Skeletal muscle tissue (tissue), 4 donors: ENCODE data around the gene PHRF1. TPM values are rescaled to one million over a fixed set of nuclear protein-coding genes. Genes with fewer than 3 reads are reported as not detected.

Source experiments
- H3K27ac ChIP-seq: one replicate; pipeline ENCODE4 v1.7.0; 2013; ENCODE audit warnings: mild to moderate bottlenecking, low read depth, low read length, inconsistent platforms
- H3K27me3 ChIP-seq, 3 donors: one replicate each; pipeline ENCODE4 v1.7.0; 2013; ENCODE audit warnings: low read length in 3 of 3; ENCODE audit not compliant: control insufficient read depth in 3 of 3, insufficient read depth in 3 of 3
- H3K36me3 ChIP-seq, 3 donors: one replicate each; pipeline ENCODE4 v1.7.0; 2013; ENCODE audit warnings: low read length in 3 of 3; ENCODE audit not compliant: control insufficient read depth in 3 of 3, insufficient read depth in 3 of 3
- H3K4me1 ChIP-seq, 3 donors: one replicate each; pipeline ENCODE4 v1.7.0; 2013; ENCODE audit warnings: low read length in 3 of 3, mild to moderate bottlenecking in 3 of 3; ENCODE audit not compliant: control insufficient read depth in 3 of 3, insufficient read depth in 3 of 3
- H3K4me3 ChIP-seq, 3 donors: one replicate each; pipeline ENCODE4 v1.7.0; 2013; ENCODE audit warnings: low read length in 3 of 3
- H3K9ac ChIP-seq, 3 donors: one replicate each; pipeline ENCODE4 v1.7.0; 2013; ENCODE audit warnings: low read length in 3 of 3, mild to moderate bottlenecking in 3 of 3, moderate library complexity in 2 of 3, low read depth in 1 of 3
- H3K9me3 ChIP-seq, 3 donors: one replicate each; pipeline ENCODE4 v1.7.0; 2013; ENCODE audit warnings: low read length in 3 of 3; ENCODE audit not compliant: control insufficient read depth in 3 of 3
- total RNA-seq: library from RNA; depleted of rRNA; stranded (reverse); fragments of >200 nt; gene quantifications from one replicate; pipeline ENCODE4 v1.2.3, GENCODE V29; 2014
- donor health status: Osteomylitis.

PHRF1 gene
- total RNA-seq, 1 donor from 2014 or later = 21.9 TPM

DNA sequence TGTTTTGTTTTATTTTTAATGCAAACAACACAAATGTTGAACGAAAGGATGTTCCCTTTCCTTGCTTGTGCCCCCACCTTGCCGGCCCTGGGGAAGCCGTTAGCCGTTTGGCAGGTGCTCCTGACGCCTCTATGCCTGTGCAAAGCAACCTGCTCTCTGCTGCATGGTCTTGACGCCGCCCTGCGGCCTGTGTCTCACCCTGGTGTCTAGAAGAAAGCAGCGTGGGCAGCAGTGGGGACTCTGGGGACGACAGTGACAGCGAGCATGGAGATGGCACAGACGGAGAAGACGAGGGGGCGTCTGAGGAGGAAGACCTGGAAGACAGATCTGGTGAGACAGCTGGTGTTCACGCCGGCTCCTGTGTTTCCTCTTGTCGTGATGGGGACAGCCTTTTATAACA is 5.5 kb downstream of the PHRF1 start:
- Histone ChIP-seq H3K4me1 (peaks cover 39 to 45% (median 39%) of the 10 kb centered on the region in 3 donors), H3K9me3 (no peaks in the 10 kb centered on the region), H3K36me3 (peaks cover 22 to 27% (median 25%) of the 10 kb centered on the region in 3 donors), H3K9ac (no peak overlapping the region), H3K27me3 (no peaks in the 10 kb centered on the region), H3K27ac (no peak overlapping the region), H3K4me3 (no peak overlapping the region)

DNA sequence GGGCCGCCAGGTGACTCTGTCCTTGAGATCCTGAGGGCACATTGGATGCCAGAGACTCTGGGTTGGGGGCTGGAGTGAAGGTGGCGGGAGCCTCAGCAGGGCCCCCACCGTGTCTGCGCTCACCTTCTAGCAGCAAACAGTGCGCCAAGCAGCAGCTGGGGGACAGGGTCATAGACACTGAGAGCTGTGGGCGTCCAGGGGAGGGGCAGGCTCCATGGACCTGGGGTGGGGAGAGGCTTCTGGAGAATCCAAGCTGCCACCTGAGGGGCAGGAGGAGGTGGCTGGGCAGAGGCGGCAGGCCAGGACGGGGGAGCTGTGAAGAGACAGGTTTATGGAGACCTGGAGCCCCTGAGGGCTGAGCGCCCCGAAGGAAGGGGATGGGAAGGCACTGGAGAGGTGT is 8.0 kb downstream of the PHRF1 start:
- Histone ChIP-seq H3K9ac (no peak overlapping the region), H3K36me3 (peaks cover 37 to 42% (median 41%) of the 10 kb centered on the region in 3 donors), H3K27me3 (no peaks in the 10 kb centered on the region), H3K27ac (no peak overlapping the region), H3K9me3 (no peaks in the 10 kb centered on the region), H3K4me1 (peaks cover 15 to 20% (median 16%) of the 10 kb centered on the region in 3 donors), H3K4me3 (no peak overlapping the region)

DNA sequence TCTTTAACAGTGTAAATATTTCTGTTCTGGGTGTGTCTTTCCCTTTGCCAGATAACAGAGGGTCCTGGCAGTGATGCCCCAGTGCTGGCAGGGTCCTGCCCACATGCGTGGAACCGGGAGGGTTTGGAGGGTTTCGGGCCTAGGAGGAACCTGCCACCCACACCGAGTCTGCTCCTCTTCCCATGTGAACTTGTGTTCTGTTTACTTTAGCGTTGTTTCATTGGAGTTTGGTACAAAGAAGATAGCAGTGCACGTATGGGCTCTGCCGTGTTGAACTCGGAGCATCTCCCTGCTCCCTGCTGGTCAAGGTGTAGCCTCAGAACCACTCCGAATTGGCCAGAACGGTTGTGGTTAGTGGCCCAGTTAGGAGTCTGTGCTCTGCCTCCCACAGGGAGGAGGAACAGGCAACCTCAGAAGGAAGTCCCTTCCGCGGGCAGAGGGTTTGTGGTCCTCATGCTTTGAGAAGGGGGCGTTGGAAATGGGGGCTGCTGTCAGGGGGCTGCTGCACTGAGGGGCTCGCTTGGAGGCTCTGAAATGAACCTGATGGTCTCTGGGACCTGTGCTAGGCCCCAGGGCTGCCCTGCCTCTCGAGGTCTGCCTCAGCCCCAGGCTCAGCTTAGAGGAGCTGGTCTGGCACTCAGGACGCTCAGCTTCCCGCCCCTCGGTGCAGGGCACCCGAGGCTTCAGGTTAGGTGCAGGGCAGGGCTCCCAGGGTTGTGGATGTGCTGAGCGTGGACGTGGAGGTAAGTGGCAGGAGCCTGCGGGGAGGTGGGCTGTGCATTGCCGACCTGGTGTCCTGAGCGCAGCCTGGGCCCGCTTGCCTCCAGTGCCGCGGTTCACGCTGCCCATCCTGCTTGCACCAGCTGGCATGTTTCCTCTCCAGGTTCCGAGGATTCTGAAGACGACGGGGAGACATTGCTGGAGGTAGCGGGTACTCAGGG is 10.4 kb downstream of the PHRF1 start:
- no peak overlapping the region for H3K4me3 ChIP-seq
- H3K27ac ChIP-seq = no peak overlapping the region
- H3K36me3 ChIP-seq = peaks cover 52 to 56% (median 56%) of the 10 kb centered on the region in 3 donors

DNA sequence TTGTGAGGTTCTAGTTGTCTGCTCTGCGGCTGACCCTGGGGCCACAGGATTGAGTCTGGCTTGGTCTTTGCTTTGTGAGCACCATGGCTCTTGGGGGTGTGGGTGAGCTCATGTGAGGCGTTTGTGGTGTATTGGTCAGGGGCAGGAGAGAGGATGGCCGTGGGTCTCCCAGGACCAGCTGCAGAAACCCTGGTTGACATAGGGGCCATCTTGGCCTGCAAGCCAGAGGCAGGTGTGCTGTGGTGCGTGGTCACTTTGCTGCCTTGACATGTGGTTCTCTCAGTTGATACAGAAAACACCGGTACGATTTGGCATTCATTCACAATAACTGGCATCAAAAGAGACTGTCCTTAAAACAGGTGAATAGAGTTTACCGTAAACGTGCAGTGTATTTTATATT is 11.3 kb downstream of the PHRF1 start:
- peaks cover 49 to 58% (median 54%) of the 10 kb centered on the region in 3 donors for H3K36me3 ChIP-seq
- H3K27ac ChIP-seq = no peak overlapping the region
- no peaks in the 10 kb centered on the region for H3K9me3 ChIP-seq
- no peaks in the 10 kb centered on the region for H3K4me1 ChIP-seq
- H3K4me3 ChIP-seq = no peak overlapping the region
- no peak overlapping the region for H3K9ac ChIP-seq
- H3K27me3 ChIP-seq = no peaks in the 10 kb centered on the region

More for the DNA sequence above, 10.4 kb downstream of the PHRF1 start:
- no peaks in the 10 kb centered on the region for H3K9me3 ChIP-seq
- no peak overlapping the region for H3K9ac ChIP-seq
- no peaks in the 10 kb centered on the region for H3K27me3 ChIP-seq
- H3K4me1 ChIP-seq = peaks cover 0 to 1% (median 0%) of the 10 kb centered on the region in 3 donors

DNA sequence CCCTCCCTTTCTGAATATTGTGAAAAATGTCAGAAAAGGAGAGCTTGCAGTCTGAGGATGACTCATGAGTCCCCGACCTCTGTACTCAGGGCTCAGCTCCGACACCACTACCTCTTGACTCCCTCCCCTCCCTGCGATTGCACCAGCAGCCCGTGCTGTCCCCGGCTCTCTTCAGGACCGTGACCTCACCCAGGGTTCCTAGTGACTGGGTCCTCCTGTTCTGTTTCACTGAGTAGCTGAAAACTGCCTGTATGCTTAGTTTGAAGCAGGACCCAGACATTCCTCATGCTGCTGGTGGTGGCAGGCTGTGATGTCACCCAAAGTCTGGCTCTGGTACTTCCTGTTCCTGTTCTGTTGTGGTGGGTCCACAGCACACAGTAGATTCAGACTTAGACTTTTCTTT is 11.7 kb downstream of the PHRF1 start:
- peaks cover 53 to 62% (median 59%) of the 10 kb centered on the region in 3 donors for H3K36me3 ChIP-seq
- H3K27ac ChIP-seq = no peak overlapping the region
- no peak overlapping the region for H3K4me3 ChIP-seq
- H3K9ac ChIP-seq = no peak overlapping the region
- no peaks in the 10 kb centered on the region for H3K27me3 ChIP-seq
- no peaks in the 10 kb centered on the region for H3K4me1 ChIP-seq
- no peaks in the 10 kb centered on the region for H3K9me3 ChIP-seq

DNA sequence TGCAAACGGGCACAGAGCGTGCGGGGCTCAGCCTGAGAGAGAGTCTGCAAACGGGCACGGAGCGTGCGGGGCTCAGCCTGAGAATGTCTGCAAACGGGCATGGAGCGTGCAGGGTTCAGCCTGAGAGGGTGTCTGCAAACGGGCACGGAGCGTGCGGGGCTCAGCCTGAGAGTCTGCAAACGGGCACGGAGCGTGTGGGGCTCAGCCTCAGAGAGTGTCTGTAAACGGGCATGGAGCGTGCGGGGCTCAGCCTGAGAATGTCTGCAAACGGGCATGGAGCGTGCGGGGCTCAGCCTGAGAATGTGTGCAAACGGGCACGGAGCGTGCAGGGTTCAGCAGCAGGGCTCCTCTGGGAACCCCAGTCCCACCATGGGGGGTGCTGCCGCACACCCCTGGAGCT is 13.5 kb downstream of the PHRF1 start:
- Histone ChIP-seq H3K27me3 (no peaks in the 10 kb centered on the region), H3K4me3 (no peak overlapping the region), H3K4me1 (no peaks in the 10 kb centered on the region), H3K9me3 (no peaks in the 10 kb centered on the region), H3K27ac (no peak overlapping the region), H3K9ac (no peak overlapping the region), H3K36me3 (peaks cover 57 to 69% (median 62%) of the 10 kb centered on the region in 3 donors)

DNA sequence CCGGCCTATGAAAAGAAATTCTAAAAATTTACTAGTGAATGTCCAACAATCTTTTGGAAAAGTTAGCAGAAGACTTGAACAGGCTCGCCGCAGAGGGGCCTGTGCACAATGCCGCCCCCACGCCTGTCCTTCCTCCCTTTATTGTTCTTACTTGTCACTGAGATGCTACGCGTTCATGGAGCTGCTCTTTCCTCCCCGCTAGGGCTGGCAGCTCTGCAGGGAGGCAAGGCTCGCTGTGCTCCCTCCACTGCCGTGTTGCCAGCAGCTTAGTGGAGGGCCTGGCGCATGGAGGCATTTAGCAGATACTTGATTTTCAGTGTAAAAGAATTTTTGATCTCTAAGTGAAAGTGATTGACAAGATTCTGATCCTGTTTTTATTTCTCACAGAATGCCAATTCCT is 14.7 kb downstream of the PHRF1 start:
- H3K9ac ChIP-seq = no peak overlapping the region
- no peaks in the 10 kb centered on the region for H3K9me3 ChIP-seq
- H3K4me3 ChIP-seq = no peak overlapping the region
- H3K36me3 ChIP-seq = peaks cover 66 to 75% (median 67%) of the 10 kb centered on the region in 3 donors
- no peaks in the 10 kb centered on the region for H3K27me3 ChIP-seq
- no peak overlapping the region for H3K27ac ChIP-seq
- no peaks in the 10 kb centered on the region for H3K4me1 ChIP-seq

DNA sequence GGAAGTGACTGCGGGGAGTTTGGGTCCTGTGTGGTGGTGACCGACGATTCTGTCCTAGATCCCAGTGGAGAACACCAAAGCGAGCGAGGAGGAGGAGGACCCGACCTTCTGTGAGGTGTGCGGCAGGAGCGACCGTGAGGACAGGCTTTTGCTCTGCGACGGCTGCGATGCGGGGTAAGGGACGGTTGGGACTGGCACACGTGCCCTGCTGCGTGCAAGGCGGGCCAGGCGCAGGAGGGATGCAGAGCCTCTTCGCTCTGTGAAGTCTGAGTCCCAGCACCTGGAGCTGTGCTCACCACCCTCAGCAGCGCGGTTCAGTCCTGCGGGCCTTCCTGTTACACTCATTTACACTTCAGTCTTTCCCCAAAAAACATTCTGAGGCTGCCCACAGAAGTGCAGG is 16.2 kb downstream of the PHRF1 start:
- Histone ChIP-seq H3K27me3 (no peaks in the 10 kb centered on the region), H3K9ac (no peak overlapping the region), H3K4me3 (no peak overlapping the region), H3K27ac (no peak overlapping the region), H3K36me3 (peaks cover 61 to 68% (median 67%) of the 10 kb centered on the region in 3 donors), H3K4me1 (no peaks in the 10 kb centered on the region), H3K9me3 (no peaks in the 10 kb centered on the region)

DNA sequence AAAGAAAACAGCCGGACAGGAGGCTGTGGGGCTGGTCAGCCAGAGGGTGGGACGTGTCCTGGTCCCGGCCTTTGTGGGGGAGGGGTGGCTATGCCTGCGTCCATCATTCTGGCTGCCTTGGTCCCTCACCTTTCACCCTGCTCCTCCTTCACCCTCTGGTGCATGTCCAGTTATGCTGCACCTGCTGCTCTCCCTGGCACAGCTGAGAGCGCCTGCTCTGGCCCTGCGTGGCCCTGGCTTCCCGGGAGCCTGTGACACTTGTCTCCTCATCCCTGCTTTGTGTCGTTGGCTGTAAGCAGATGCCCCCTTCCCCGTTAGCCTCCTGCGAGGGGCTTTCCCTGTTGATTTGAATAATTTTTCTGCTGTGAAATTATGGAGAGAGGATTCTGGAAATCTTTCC is 16.6 kb downstream of the PHRF1 start:
- Histone ChIP-seq H3K9me3 (no peaks in the 10 kb centered on the region), H3K4me3 (no peak overlapping the region), H3K27ac (no peak overlapping the region), H3K9ac (no peak overlapping the region), H3K4me1 (no peaks in the 10 kb centered on the region), H3K36me3 (peaks cover 61 to 69% (median 67%) of the 10 kb centered on the region in 3 donors), H3K27me3 (no peaks in the 10 kb centered on the region)

DNA sequence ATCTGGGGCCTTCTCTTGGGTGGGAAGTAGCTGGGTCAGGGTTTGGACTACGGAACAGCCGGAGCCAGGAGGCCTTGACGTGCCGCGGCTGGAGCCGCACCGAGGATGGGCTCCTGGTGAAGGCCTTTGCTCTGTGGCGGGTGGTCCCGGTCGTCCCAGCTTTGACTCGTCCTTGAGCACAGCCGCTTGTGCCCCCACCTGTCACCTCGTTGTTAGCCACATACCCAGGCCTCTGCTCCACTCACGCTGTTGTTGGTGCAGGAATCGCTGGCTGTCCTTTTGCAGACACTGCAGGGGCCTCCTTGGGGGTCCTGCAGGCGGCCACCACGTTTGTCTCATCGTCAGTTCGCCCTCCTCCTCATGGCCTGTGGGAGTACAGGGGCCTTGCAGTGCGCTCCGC is 17.1 kb downstream of the PHRF1 start:
- peaks cover 63 to 71% (median 69%) of the 10 kb centered on the region in 3 donors for H3K36me3 ChIP-seq

More for the DNA sequence above, 17.1 kb downstream of the PHRF1 start:
- Histone ChIP-seq H3K27ac (no peak overlapping the region), H3K4me1 (no peaks in the 10 kb centered on the region), H3K9ac (no peak overlapping the region), H3K9me3 (no peaks in the 10 kb centered on the region), H3K4me3 (no peak overlapping the region), H3K27me3 (no peaks in the 10 kb centered on the region)
